Fibroblast of pulmonary artery (primary cell): ENCODE results near the gene GUK1.

ENCODE experiments used
- DNase-seq: peaks from one replicate; pipeline ENCODE4 v3.0.0-alpha.2; 2010; ENCODE audit warnings: low read depth
- H3K4me3 ChIP-seq: replicated peaks from 2 replicates; pipeline ENCODE4 v1.5.1; 2011; ENCODE audit warnings: low read depth, mild to moderate bottlenecking, control low read depth, low read length, moderate library complexity
- TF ChIP-seq, protein P1 (sequence below): IDR thresholded peaks from 2 replicates; pipeline ENCODE4 v1.5.1; 2011; ENCODE audit warnings: mild to moderate bottlenecking, control low read depth, low read length, inconsistent platforms; ENCODE audit errors: missing control alignments

The GUK1 gene

DNA sequence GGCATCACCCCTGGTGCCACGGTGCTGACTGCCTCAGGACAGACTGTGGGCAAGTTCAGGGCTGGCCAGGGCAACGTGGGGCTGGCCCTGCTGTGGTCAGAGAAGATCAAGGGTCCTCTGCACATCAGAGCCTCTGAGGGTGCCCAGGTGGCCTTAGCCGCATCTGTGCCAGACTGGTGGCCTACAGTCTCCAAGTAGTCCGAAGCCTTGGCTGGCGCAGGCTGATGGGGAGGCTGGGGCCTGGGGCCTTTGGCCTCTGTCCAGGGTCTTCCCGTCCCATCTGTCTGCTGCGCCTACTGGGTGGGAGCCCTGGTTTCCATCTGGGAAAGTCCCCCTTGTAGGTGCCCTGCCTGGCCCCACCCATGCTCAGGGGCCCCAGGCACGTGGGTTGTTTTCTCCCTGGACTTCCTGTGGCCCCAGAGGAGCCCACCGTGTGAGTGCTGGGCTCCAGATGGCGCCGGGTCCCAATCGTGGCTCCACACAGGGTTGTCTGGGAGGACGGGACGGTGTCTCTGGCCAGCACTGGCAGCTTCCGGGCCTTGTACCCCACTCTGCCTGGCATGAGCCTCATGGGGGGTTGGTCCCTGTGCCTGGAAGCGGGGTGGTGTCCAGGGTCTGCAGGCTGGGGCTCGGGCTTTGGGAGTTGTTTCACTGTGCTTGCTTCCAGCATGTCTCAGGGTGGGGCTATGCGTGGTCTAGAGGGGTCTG, 35.4 kb downstream of the GUK1 start:
- TF ChIP-seq, protein P1, sequence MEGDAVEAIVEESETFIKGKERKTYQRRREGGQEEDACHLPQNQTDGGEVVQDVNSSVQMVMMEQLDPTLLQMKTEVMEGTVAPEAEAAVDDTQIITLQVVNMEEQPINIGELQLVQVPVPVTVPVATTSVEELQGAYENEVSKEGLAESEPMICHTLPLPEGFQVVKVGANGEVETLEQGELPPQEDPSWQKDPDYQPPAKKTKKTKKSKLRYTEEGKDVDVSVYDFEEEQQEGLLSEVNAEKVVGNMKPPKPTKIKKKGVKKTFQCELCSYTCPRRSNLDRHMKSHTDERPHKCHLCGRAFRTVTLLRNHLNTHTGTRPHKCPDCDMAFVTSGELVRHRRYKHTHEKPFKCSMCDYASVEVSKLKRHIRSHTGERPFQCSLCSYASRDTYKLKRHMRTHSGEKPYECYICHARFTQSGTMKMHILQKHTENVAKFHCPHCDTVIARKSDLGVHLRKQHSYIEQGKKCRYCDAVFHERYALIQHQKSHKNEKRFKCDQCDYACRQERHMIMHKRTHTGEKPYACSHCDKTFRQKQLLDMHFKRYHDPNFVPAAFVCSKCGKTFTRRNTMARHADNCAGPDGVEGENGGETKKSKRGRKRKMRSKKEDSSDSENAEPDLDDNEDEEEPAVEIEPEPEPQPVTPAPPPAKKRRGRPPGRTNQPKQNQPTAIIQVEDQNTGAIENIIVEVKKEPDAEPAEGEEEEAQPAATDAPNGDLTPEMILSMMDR: no peak
- DNase-seq: no peak
- H3K4me3 ChIP-seq: no peak overlapping the region

DNA sequence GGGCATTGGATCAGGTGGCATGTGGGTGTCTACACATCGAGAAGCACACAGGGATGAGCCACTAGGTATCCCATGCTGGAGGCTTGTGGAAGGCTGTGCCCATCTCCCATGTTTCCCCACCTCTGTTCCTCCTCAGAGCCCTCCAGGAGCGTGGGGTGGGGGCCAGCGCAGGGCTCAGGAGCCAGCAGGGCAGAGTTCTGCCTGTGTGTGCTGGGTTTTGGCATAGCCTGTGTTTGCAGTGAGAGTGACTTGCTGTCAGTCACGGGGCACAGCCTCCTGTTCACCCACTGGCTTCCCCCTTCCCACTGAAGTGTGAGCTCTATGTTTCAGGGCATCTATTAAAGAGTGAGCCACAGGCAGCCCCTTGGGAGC, 35.9 kb downstream of the GUK1 start:
- TF ChIP-seq, protein P1: no peak
- DNase-seq: no peak
- H3K4me3 ChIP-seq: no peak overlapping the region

DNA sequence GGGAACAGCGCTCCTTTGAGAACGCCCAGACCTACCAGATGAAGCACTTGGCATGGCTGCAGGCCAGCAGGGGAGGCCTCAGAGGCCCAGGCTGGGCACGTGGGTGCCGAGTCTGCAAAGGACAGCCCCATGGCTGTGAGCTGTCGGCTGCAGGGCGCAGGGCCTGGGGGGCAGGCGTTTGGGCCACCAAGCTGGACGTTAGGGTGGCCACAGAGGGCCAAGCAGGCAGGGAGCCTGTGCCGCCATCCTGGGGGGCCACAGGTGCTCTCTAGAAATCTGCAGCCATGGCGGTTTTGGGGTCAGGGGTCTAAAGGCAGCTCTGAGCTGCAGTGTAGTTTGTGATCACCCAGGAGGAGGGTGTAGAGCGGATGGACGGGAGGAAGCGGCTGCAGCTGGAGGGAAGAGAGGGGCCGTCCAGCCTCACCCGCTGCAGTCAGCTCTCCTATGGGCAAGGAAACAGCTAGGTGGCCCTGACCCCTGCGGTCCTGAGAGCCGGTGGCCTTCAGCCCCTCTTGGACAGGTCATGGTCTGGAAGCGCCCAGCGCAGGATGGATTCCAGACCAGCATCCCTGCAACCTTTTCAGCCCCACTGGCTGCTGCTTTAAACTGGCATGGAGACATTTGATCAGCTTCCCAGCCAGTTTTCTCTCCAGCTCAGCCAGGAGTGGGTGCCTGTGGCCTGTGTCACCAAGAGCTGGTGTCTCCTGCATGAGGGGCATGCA, 36.5 kb downstream of the GUK1 start:
- H3K4me3 ChIP-seq: no peak overlapping the region
- DNase-seq: no peak
- TF ChIP-seq, protein P1: no peak

DNA sequence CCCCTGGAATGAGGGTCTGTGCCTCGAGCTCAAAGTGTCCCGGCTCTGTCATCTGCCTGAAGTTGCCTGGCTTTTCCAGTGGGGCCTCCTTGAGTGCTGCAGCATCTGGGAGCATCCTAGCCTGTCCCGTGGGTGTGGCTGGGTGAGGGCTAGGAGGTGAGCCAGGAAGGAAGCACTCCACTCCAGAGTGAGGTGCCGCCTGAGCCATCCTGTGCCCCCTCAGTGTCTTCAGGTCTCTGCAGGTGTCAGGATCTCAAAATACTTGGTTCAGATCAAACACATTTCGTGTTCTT, 37.0 kb downstream of the GUK1 start:
- no peak overlapping the region for H3K4me3 ChIP-seq
- TF ChIP-seq, protein P1: no peak
- no peak for DNase-seq

DNA sequence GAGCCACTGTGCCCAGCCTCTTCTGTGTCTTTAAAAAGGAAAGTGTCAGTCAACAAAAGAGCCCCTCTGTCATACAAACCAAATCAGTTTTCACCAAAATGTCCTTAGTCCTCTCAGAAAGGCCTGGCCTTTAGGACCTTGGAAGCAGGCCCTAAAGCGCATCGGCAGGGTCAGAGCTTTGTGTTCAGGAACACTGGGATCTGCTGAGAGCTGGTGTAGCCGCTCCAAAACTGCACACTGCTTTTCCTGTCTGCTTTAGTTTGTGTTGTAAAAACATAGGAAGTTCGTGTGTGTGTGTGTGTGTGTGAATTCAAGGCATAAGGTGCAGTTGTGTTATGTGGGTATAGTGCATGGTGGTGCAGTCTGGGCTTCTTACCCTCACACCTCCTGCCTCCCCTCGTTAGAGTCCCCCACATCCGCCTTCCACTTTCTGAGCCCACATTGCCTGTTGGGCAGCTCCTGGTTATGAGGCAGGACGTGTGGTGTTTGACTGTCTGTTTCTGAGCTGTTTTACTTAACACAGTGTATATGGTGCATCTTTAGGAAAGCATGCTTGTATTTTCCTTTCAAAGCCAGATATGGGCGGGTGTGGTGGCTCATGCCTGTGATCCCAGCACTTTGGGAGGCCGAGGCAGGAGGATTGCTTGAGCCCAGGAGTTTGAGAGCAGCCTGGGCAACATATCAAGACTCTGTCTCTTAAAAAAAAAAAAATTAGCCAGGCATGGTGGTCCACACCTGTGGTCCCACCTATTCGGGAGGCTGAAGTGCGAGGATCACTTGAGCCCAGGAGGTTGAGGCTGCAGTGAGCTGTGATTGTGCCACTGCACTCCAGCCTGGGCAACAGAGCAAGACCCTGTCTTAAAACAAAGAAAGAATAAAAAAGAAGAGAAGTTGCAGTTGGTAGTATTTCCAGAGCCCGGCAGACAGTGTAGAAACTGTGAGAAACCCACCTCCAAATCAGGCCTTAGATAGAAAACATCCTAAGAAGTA, 37.9 kb downstream of the GUK1 start:
- no peak for DNase-seq
- no peak overlapping the region for H3K4me3 ChIP-seq
- TF ChIP-seq, protein P1: no peak

DNA sequence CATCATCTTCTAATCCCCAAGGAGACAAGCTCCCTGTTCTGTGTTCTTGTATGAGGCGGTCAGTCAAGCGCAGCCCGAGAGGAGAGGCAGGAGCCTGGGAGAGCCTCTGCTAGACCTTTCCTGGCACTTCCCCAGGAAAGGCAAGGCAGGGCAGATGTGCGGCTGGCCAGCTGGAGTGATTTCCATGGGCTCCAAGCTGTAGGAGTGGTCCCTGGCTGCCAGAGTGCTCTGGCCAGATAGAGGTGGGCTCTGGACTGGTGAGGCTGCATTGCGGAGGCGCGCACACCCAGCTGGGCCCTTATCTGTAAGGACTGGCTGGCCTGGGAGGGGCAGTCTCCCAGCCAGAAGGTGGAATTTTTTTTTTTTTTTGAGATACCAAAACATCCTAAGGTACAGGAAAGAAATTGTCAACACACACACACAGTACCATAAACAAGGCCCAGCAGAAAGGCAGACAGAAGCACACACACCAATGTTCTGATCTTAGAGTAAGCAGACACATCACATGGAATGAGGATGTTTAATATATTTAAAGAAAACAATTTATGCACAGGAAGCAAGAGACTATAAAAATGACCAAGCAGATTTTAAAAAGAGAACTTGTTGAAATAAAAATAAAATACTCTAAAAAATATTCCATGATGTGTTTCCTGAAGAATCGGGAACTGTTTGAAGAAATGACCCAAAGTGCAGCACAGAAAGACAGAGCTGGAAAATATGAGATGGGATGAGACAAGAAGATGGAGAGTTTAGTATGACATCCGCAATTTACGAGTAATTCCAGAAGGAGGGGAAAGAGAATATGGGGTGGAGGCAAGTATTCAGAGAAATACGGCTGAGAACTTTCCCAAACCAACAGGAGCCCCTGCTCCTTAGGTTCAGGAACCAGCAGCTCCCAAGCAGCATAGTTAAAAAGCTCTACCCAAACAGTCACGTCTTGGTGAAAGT, 38.9 kb downstream of the GUK1 start:
- no peak overlapping the region for H3K4me3 ChIP-seq
- no peak for DNase-seq
- TF ChIP-seq, protein P1: no peak
